Transverse colon (tissue), 4 donors: ENCODE data around the gene ADAMTS19. TPM values are rescaled to one million over a fixed set of nuclear protein-coding genes. Genes with fewer than 3 reads are reported as not detected.

ENCODE experiments used
- DNase-seq: peaks from one replicate; pipeline ENCODE4 v3.0.0-alpha.2; 2019
- H3K27ac ChIP-seq, 4 donors: fragments of 200-600 bp; sonication (generic); 2 replicates each; pipeline ENCODE4 v1.5.1; 2016 to 2018; ENCODE audit warnings: inconsistent platforms in 4 of 4
- H3K27me3 ChIP-seq: fragments of 200-600 bp; sonication (generic); 2 replicates; pipeline ENCODE4 v1.5.1; 2017; ENCODE audit warnings: inconsistent platforms
- H3K36me3 ChIP-seq, 4 donors: fragments of 200-600 bp; sonication (generic); 2 replicates each; pipeline ENCODE4 v1.5.1; 2017 to 2019; ENCODE audit warnings: inconsistent platforms in 4 of 4
- H3K4me1 ChIP-seq, 4 donors: fragments of 200-600 bp; sonication (generic); 2 replicates each; pipeline ENCODE4 v1.5.1; 2017 to 2020; ENCODE audit warnings: inconsistent platforms in 4 of 4
- H3K4me3 ChIP-seq, 4 donors: fragments of 200-600 bp; sonication (generic); 1 replicate in 1 of 4; 2 replicates in 3 of 4; pipeline versions ENCODE4 v1.5.1 to v1.6.1; 2017 to 2019; ENCODE audit warnings: inconsistent platforms in 4 of 4
- H3K9me3 ChIP-seq, 2 donors: fragments of 200-600 bp; sonication (generic); 2 replicates each; pipeline ENCODE4 v1.5.1; 2017 to 2019; ENCODE audit warnings: inconsistent platforms in 2 of 2
- EP300 ChIP-seq: sonication (generic); formaldehyde crosslinking; IDR thresholded peaks from one replicate; pipeline ENCODE4 v1.6.1; 2017; ENCODE audit warnings: antibody characterized with exemption, low read depth
- POLR2A ChIP-seq: fragments of 450-650 bp; IDR thresholded peaks from one replicate; pipeline ENCODE4 v1.6.1; 2016; ENCODE audit warnings: antibody characterized with exemption, mild to moderate bottlenecking, moderate library complexity
- POLR2AphosphoS5 ChIP-seq, 3 donors: sonication (generic); formaldehyde crosslinking; IDR thresholded peaks; one replicate each; pipeline ENCODE4 v1.6.1; 2016; ENCODE audit warnings: antibody characterized with exemption in 3 of 3
- WGBS, 2 donors: methylation state at CpG; one replicate each; pipeline ENCODE4 v1.1.5; 2018; ENCODE audit warnings: low coverage in 1 of 2; 5-methylcytosine and 5-hydroxymethylcytosine counted together
- in situ Hi-C, 4 donors: fragments of 200-750 bp; cut with MboI; loops; one replicate each; pipeline versions ENCODE4 v1.15.0 to v1.15.1; 2017; ENCODE audit warnings: low sequenced_read_pairs in 3 of 4, low pct_ligation_motif_present in 1 of 4, low pct_unique_long_range_greater_than_20kb in 1 of 4
- intact Hi-C: fragments of 100-400 bp; cut with DNase I; formaldehyde crosslinking; loops from one replicate; pipeline ENCODE4 v1.15.1; 2023; ENCODE audit warnings: low total_unique reads
- total RNA-seq, 4 donors: library from RNA; depleted of rRNA; stranded (reverse); fragments of >200 nt; gene quantifications; one replicate each; pipeline ENCODE4 v1.1.0, GENCODE V29; 2016
- TF ChIP-seq, protein P1 (sequence below), 5 experiments: fragments of 200-600 bp in 3 of 5; fragments of 450-650 bp in 2 of 5; sonication (generic) in 3 of 5; IDR thresholded peaks; 1 replicate in 2 of 5; 2 replicates in 3 of 5; pipeline ENCODE4 v1.5.1; 2016 to 2017; ENCODE audit warnings: antibody characterized with exemption in 5 of 5, inconsistent platforms in 3 of 5, mild to moderate bottlenecking in 2 of 5, moderate library complexity in 1 of 5

The ADAMTS19 gene
- total RNA-seq, result under 1 TPM in 2 of 4 donors, not detected in 2; 0.16 to 0.96 TPM

- peak; percentile 12 for DNase-seq
- Histone ChIP-seq H3K36me3 (no peaks in the 10 kb centered on the region), H3K27ac (peak within 1 kb of the TSS in 2 of 4 donors; percentile 1 to 17), H3K27me3 (peaks cover 33% of the 10 kb centered on the region), H3K9me3 (no peaks in the 10 kb centered on the region), H3K4me1 (peaks cover 4 to 19% (median 9%) of the 10 kb centered on the region in 4 donors), H3K4me3 (peak within 1 kb of the TSS in 3 of 4 donors; percentile 41 to 59 (median 45))
- TF ChIP-seq POLR2A, result no peak
- TF ChIP-seq POLR2AphosphoS5 (IDR thresholded peaks at IDR 0.05), result no peak
- no peak for TF ChIP-seq EP300
- TF ChIP-seq, protein P1, sequence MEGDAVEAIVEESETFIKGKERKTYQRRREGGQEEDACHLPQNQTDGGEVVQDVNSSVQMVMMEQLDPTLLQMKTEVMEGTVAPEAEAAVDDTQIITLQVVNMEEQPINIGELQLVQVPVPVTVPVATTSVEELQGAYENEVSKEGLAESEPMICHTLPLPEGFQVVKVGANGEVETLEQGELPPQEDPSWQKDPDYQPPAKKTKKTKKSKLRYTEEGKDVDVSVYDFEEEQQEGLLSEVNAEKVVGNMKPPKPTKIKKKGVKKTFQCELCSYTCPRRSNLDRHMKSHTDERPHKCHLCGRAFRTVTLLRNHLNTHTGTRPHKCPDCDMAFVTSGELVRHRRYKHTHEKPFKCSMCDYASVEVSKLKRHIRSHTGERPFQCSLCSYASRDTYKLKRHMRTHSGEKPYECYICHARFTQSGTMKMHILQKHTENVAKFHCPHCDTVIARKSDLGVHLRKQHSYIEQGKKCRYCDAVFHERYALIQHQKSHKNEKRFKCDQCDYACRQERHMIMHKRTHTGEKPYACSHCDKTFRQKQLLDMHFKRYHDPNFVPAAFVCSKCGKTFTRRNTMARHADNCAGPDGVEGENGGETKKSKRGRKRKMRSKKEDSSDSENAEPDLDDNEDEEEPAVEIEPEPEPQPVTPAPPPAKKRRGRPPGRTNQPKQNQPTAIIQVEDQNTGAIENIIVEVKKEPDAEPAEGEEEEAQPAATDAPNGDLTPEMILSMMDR (IDR thresholded peaks at IDR 0.05), result no peak
- intact Hi-C loops, result no loop called here
- in situ Hi-C loops, result no loop called here
- 0 to 9% methylated on average over 2 to 57 of the region's 75 CpGs for WGBS, 2 donors
Observed at GRCh38 chr5:129459777-129460671, at the start of gene ADAMTS19. Gene ADAMTS19, plus strand, starts transcription at chr5:129460298. Its CDS starts 94 bp downstream, at chr5:129460392.

DNA sequence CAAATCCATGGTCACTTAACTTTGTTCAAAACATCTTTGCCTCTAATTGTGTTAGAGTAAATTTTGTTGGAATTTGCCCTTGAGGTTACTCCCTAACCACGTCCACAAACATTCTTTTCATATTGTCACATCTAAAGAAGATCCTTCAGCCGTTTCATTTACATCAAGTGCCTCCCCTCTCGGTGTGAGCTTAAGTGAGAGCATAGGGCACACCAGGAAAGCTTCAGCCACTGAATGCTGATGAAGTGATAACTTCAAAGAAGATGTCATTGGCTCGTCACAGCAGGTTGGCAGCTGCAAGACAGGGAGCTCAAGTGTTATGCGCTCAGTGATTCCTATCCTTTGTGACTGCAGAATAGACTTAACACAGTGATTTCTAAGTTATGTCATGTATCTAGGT lies 49.6 kb upstream of the ADAMTS19 start:
- no peak for DNase-seq
- WGBS, 2 donors, result 57 to 58% methylated on average over 3 to 5 of the region's 5 CpGs
- in situ Hi-C loops, result no loop called here
- TF ChIP-seq, protein P1 (IDR thresholded peaks at IDR 0.05), result no peak
- TF ChIP-seq POLR2A, result no peak
- no peak for TF ChIP-seq EP300
- TF ChIP-seq POLR2AphosphoS5 (IDR thresholded peaks at IDR 0.05), result no peak
- Histone ChIP-seq H3K27me3 (no peaks in the 10 kb centered on the region), H3K27ac (no peak overlapping the region), H3K4me1 (no peaks in the 10 kb centered on the region), H3K36me3 (no peaks in the 10 kb centered on the region), H3K4me3 (no peak overlapping the region), H3K9me3 (no peaks in the 10 kb centered on the region)
- intact Hi-C loops, result no loop called here

DNA sequence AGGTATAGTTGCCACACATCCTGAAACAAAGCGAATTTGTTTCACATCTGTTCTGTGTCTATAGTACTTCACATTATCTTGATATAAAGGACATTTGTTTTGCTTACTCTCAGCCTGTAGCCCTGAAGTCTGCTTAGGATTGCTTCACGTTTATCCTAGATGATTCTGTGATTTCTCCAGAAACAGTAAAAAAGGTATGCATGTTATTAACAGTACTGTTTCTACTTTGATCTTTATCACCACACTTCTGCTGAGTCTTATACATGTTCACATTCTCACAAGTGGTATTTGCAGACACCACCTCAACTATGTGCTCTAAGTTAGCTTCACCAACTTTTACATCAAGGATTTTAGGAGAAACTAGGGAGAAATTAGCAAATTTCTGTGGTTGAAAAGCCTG lies 47.4 kb upstream of the ADAMTS19 start:
- Histone ChIP-seq H3K4me3 (no peak overlapping the region), H3K36me3 (no peaks in the 10 kb centered on the region), H3K4me1 (no peaks in the 10 kb centered on the region), H3K27me3 (no peaks in the 10 kb centered on the region), H3K27ac (no peak overlapping the region), H3K9me3 (no peaks in the 10 kb centered on the region)
- DNase-seq, result no peak
- in situ Hi-C loops, result no loop called here
- intact Hi-C loops, result no loop called here
- 66 to 67% methylated on average over 2 of the region's 2 CpGs for WGBS, 2 donors
- TF ChIP-seq, protein P1 (IDR thresholded peaks at IDR 0.05), result no peak
- TF ChIP-seq POLR2AphosphoS5 (IDR thresholded peaks at IDR 0.05), result no peak
- no peak for TF ChIP-seq EP300

DNA sequence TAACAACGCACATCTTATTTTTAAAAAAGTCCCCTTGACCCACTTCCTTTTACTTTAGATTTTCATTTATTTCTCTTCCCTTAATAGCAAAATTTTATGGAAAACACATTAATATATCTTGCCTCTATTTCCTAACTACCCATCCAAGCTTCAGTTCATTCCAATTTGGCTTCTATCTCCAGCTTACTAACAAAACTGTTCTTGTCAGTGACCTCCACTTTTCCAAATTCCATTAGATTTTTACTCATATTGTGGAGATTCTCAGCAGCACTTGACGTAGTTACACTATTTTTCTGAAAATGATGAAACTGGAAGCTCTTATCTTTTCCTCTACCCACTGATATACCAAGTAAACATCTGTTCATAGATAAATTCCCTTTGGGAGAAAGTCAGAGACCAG lies 46.5 kb upstream of the ADAMTS19 start:
- H3K27me3 ChIP-seq, result no peaks in the 10 kb centered on the region
- no peaks in the 10 kb centered on the region for H3K4me1 ChIP-seq
- H3K4me3 ChIP-seq, result no peak overlapping the region
- in situ Hi-C loops, result no loop called here
- intact Hi-C loops, result no loop called here
- no peaks in the 10 kb centered on the region for H3K36me3 ChIP-seq
- H3K9me3 ChIP-seq, result no peaks in the 10 kb centered on the region
- 89 to 95% methylated on average over 2 of the region's 2 CpGs for WGBS, 2 donors
- H3K27ac ChIP-seq, result no peak overlapping the region
- no peak for DNase-seq
- TF ChIP-seq, protein P1 (IDR thresholded peaks at IDR 0.05), result no peak
- TF ChIP-seq POLR2AphosphoS5 (IDR thresholded peaks at IDR 0.05) (no peak), POLR2A (no peak)
